EH (cell line): ENCODE results near the gene RUNX3.
"Not testable (repeated sequence)": the region's sequence is repeated elsewhere in the genome, so short reads cannot be mapped to it uniquely, and the experiment has no call there.

Experiments used
- DNase-seq: peaks from one replicate; pipeline ENCODE4 v3.0.0-alpha.2; 2015; ENCODE audit warnings: low read depth

RUNX3 gene

DNA sequence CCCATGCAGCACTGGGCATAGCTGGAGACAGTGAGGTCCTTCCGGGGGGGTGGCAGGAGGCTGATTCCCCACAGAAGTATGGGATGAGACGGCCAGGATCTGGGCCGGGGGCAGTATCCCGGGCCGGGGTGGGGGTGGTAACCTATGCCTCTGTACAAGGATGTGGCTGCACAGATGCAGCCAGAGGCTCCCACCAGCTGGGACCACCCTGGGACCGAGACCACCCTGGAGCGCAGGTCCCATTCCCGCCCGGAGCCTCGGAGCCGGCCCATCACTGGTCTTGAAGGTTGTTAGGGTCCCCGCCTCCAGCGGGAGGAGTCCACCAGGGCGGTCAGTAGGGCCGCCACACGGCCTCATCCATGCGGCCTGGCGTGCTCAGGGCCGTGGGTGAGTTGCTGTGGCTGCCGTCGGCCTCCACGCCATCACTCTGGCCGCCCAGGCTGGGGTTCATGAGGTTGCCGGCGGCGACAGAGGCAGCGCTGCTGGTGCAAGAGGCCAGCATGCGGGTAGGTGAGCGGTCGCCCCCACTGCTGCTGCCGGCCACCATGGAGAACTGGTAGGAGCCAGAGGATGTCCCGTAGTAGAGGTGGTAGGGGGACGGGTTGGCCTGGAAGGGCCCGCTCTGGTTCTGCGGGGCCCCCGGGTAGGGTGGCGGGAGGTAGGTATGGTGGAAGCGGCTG lies 28.1 kb downstream of the RUNX3 start:
- no peak for DNase-seq

DNA sequence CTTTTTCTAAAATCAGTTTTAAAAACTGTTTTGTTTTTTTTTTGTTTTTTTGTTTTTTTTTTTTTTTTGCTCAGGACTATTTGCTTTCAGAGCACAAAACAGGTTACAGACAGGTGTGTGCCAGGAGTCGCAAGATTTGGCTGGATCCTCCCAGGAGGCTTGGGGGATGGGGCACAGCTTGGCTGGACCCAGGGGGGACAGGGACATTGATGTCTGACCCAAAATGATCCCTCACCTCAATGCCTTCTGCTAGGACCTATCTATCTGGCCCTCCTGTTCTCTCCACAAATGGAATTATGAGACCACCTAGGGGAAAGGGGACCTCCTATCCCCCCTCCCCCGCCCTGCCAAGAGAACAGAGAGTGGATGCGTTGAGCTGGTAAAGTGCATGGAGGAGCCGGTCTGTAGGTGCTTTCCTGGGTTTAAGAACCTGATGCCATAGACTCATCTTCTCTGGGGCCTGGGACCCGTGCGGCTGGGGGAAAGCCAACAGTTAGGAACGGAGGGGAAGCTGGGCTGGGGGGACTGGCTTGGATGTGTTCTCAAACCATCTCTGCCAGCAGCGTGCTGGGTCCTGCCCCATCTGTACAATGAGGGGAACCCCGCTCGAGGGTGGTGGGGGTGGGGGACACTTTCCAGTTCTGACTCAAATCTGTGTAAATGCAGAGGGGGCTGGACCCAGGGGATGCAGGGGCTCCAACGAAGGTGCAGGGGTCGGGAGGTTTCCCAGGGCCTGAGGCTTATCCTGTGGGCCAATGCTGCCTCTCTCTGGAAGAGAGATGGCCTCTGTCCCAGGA lies 28.9 kb downstream of the RUNX3 start:
- no peak for DNase-seq

GRCh38 chr1:24900486-24900849 lies 29.6 kb downstream of the RUNX3 start:
- no peak for DNase-seq

DNA sequence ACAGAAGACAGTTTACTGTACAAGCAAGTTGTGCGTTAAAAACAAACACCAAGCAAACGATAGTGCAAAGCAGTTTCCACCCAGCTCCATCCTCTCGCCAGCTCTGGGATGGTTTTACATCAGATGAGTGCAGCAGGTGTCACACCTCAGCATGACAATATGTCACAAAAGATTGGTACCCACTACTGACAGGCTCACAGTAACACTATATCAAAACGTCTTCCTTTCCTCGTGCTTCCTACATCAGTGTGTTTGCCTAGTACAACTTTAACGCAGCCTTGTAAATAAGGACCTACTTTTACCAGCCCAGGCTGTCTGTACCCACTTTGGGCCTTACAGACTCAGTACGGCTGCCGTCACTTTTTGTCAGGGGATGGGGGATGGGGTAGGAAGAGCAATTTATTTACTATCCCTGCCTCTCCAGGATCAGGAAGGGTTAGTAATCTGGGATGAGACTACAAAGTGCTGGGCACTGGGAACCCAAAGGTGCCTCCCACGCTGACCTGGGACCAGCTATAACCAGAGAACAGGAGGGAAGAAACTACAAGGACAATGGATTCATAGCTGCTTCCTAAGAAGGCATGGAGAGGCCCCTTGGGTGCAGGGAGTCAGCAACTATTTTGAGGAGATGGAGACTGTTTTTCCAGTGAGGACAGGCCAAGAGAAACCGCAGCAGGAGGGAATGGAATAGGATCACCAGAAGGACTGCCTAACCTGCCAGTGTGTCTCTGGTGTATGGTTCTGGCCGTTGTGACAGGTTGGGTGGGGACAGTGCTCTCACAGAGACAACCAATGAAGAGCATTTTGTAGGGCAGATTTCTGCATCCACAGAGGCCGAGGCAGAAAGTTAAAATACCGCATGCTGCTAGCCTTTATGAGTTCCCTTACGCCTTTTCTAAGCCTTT lies 30.2 kb downstream of the RUNX3 start:
- no peak for DNase-seq

DNA sequence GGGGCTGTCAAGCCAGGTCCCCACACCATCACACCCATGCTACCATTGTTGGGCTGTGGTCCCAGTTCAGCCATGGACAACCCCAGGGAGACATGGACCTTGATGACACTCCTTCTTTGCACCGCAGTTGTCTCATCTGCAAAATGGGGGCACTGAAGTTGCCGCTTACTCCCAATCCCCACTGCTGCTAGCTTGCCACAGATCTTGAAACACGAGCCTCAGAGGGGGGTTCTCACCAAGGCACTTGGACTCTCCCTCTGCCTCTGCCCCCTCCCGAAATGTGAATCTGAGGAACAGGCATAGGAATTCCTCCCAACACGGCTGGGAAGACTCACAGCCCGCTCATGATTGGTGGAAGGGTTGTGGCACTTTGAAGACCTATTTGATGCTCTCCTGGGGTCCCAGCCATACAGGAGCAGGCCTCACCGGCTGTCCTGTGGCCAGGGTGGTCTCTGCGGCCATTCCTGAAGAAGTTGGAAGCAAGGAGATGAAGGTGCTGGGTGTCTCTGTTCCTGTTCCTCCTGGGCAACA lies 31.1 kb downstream of the RUNX3 start:
- DNase-seq, result no peak

GRCh38 chr1:24898152-24898908 lies 31.7 kb downstream of the RUNX3 start:
- DNase-seq, result peak; percentile 56

DNA sequence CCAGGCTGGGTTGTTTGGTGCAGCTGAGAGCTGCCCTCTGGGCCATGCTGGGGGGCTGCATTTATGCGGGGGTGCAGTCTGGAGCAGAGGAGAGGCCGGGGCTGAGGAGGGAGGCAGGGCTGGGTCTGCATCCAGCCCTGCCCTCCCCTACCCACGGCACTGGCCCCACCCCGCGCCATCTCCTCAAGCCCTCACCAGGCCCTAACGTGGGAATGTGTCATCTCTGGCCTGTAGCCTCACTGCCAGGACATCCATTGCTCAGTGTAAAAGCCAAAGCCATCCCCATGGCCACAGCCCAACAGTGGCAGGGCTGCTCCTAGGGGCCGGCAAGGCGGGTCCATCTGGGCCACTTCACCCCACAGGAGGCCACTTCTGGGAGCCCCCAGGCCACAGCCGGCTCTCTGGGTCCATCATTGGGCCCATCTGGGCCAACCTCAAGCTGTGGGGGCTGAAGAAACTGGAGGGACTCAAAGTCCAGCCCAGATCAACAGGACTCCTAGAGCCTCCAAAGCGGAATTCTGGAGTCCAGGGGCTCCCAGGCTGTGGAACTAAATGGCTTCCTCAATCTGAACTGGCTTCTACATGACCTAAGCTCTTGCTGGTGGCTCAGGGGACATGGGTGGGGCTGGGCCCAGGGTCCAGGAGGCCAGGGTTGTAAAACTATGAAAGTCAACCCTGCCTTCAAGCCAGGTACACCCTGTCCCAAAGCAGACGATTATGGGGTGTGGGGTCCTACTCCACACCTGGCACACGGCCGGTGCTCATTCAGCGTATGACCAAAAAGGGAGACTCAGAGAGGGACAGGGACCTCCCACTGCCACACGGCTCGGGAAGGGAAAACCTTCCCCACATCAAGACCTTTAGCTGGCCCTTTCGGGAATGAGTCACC lies 32.6 kb downstream of the RUNX3 start:
- no peak for DNase-seq

DNA sequence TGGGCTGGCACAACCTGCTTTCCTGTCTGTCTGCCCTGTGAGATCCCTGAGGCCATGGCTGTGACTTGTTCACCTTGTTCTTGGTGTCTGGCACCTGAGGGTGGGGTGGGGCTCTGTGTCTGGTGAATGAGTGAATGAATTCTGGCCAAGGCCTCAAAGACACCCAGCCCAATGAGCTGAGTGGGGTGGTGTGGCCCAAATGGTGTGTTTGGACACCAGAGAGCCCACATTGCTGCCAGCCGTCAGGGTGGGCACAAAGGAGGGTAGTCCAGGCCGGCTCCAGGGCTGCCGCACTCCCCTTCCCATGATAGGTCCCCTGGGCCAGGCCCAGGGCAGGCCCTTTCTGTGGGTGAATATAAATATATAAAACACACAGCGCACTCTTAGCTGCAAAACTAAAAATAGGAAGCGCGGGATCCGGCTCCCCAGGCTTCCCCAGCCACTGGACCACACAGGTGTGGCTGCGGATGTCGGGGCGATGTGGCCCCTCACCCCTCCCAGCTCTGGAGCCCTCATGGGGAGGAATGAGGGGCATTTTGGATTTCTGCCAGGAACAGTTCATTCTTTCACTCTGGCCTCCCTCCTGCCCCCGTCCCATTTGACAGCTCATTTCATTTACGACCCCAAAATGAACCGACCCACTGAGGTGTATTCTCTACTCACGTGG lies 33.3 kb downstream of the RUNX3 start:
- no peak for DNase-seq

GRCh38 chr1:24896176-24896575 lies 33.9 kb downstream of the RUNX3 start:
- no peak for DNase-seq

GRCh38 chr1:24895511-24895910 lies 34.6 kb downstream of the RUNX3 start:
- no peak for DNase-seq

GRCh38 chr1:24894002-24894401 lies 36.1 kb downstream of the RUNX3 start:
- DNase-seq, result no peak

GRCh38 chr1:24893431-24893830 lies 36.6 kb downstream of the RUNX3 start:
- no peak for DNase-seq

DNA sequence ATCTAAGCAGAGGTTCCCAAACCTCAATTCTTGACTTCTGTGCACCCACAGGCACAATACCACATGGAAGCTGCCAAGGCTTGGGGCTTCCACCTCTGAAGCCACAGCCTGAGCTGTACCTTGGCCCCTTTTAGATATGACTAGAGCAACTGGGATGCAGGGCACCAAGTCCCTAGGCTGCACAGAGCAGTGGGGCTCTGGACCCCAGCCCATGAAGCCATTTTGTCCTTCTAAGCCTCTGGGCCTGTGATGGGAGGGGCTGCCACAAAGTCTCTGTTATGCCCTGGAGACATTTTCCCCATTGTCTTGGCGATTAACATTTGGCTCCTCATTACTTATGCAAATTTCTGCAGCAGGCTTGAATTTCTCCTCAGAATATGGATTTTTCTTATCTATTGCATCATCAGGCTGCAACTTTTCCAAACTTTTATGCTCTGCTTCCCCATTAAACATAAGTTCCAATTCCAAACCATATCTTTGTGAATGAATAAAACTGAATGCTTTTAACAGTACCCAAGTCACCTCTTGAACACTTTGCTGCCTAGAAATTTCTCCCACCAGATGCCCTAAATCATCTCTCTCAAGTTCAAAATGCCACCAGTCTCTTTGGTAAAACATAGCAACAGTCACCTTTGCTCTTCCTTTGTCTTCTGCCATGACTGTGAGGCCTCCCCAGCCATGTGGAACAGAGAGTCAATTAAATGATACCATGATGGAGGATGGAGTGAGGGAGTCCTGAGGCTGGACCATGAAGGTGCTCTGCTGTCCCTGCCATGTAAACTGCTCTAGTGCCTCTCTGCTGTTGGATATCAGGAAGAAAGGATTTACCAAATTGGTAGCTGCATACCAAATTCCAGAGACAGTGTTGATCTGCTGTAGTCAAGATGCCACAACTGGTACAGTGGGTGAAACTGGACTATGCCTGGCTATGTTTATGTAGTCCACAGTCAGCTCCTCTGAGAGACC lies 37.6 kb downstream of the RUNX3 start:
- no peak for DNase-seq

GRCh38 chr1:24891367-24891766 lies 38.7 kb downstream of the RUNX3 start:
- not testable (repeated sequence) for DNase-seq

- no peak for DNase-seq
Measured at GRCh38 chr1:24890887-24891286, 39.2 kb downstream of the RUNX3 start.

DNA sequence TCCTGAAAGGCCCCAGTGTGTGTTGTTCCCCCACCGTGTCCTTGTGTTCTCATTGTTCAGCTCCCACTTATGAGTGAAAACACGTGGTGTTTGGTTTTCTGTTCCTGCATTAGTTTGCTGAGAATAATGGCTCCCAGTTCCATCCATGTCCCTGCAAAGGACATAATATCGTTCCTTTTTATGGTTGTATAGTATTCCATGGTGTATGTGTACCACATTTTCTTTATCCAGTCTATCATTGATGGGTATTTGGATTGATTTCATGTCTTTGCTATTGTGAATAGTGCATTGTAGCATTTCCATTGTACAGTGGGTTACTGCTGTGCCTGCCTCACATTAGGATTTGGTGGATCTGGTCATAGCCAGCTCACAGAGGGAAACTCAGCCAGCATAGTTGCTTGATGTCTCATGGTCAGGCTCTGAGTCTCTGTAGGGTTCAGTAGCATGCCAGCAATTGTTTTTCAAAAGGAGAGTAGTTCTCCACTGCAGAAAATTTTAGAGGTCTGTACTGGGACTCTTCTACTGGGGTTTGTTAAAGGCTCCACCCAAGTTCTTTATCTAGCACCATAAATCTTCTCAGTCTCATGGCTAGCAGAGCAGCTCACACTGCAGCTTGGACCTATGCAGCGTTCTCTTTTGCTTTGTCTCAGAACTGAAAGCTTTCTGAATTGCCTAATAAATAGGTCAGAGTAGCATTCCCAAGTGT lies 41.0 kb downstream of the RUNX3 start:
- peak; percentile 91 for DNase-seq

GRCh38 chr1:24888061-24888970 lies 41.8 kb downstream of the RUNX3 start:
- DNase-seq, result no peak
